HCT116 (cell line): ENCODE data around the gene SVIL. TPM values are rescaled to one million over a fixed set of nuclear protein-coding genes. Genes with fewer than 3 reads are reported as not detected.

Experiments
- ATAC-seq: fragments of 200-7000 bp; cut with Tn5 transposase; 2 replicates; pipeline ENCODE4 v1.9.1; 2020; ENCODE audit warnings: mild to moderate bottlenecking, moderate library complexity
- BruUV-seq: library from RNA; stranded (reverse); fragments of 400-500 nt; replicated peaks from 2 replicates; lab custom pipeline; 2021; lab: Mats Ljungman, UMichigan
- CTCF ChIA-PET: fragments of 300-600 bp; sonication (Branson Sonifier 250); formaldehyde crosslinking; loops from one replicate; lab custom pipeline; 2021; ENCODE audit warnings: antibody characterized with exemption; lab: Charles Lee
- POLR2A ChIA-PET: fragments of 300-600, 350-600 bp; sonication (Branson Sonifier 250); formaldehyde crosslinking; loops from one replicate; lab custom pipeline; 2021; ENCODE audit warnings: antibody characterized with exemption; lab: Charles Lee
- RAD21 ChIA-PET, 2 experiments: fragments of 300-600 bp; sonication (Branson Sonifier 250); formaldehyde crosslinking; loops; one replicate each; lab custom pipeline; 2023; ENCODE audit warnings: low total read pairs in 2 of 2; ENCODE audit not compliant: uncharacterized antibody in 2 of 2, unreplicated experiment in 2 of 2, low non-redundant PET in 1 of 2; lab: Charles Lee
- DNase-seq: peaks from one replicate; pipeline ENCODE4 v3.0.0-alpha.2; 2010; ENCODE audit warnings: low read depth, low spot score
- H2AFZ ChIP-seq: fragments of 200-600 bp; shearing (Covaris generic), sonication (generic); 2 replicates; pipeline ENCODE4 v1.6.1; 2017; ENCODE audit warnings: low read depth, mixed run types, mixed read lengths, antibody characterized with exemption, low read length; ENCODE audit not compliant: poor library complexity, severe bottlenecking
- H3K27ac ChIP-seq: 2 replicates; pipeline ENCODE4 v1.5.1; 2012; ENCODE audit warnings: low read depth, low read length
- H3K27me3 ChIP-seq: fragments of 200-600 bp; sonication (generic); 2 replicates; pipeline ENCODE4 v1.6.1; 2016; ENCODE audit warnings: mixed run types, low read length, mixed read lengths; ENCODE audit not compliant: insufficient read depth
- H3K36me3 ChIP-seq, 2 experiments: fragments of 200-500 bp in 1 of 2; fragments of 200-600 bp in 1 of 2; sonication (Bioruptor generic) in 1 of 2; sonication (generic) in 1 of 2; 2 replicates each; pipeline versions ENCODE4 v1.5.1 to v1.6.1; 2014 to 2016; ENCODE audit warnings: low read length in 2 of 2, inconsistent platforms in 1 of 2, mixed read lengths in 1 of 2, mixed run types in 1 of 2; ENCODE audit not compliant: insufficient read depth in 2 of 2, control insufficient read depth in 1 of 2
- H3K4me1 ChIP-seq, 2 experiments: fragments of 200-600 bp in 1 of 2; sonication (generic) in 1 of 2; 2 replicates each; pipeline versions ENCODE4 v1.5.1 to v1.6.1; 2012 to 2017; ENCODE audit warnings: low read length in 2 of 2, inconsistent platforms in 1 of 2, mild to moderate bottlenecking in 1 of 2, mixed read lengths in 1 of 2, mixed run types in 1 of 2, moderate library complexity in 1 of 2; ENCODE audit not compliant: insufficient read depth in 2 of 2, control insufficient read depth in 1 of 2
- H3K4me2 ChIP-seq: fragments of 200-600 bp; sonication (generic); 2 replicates; pipeline ENCODE4 v1.6.1; 2017; ENCODE audit warnings: mixed run types, low read length, mixed read lengths
- H3K4me3 ChIP-seq, 2 experiments: fragments of 200-600 bp in 1 of 2; sonication (generic) in 1 of 2; replicated peaks in 1 of 2; 2 replicates each; pipeline ENCODE4 v1.5.1; 2011 to 2016; ENCODE audit warnings: low read length in 2 of 2, control low read depth in 1 of 2, low read depth in 1 of 2, mild to moderate bottlenecking in 1 of 2, mixed read lengths in 1 of 2, mixed run types in 1 of 2
- H3K79me2 ChIP-seq: fragments of 200-600 bp; sonication (generic); 2 replicates; pipeline ENCODE4 v1.6.1; 2017; ENCODE audit warnings: mild to moderate bottlenecking, mixed run types, low read length, moderate library complexity, mixed read lengths; ENCODE audit not compliant: insufficient read depth
- H3K9ac ChIP-seq: fragments of 200-600 bp; sonication (generic); 2 replicates; pipeline ENCODE4 v1.6.1; 2016; ENCODE audit warnings: low read length, mixed read lengths
- H3K9me2 ChIP-seq: fragments of 200-600 bp; sonication (generic), shearing (Covaris generic); 2 replicates; pipeline ENCODE4 v1.6.1; 2017; ENCODE audit warnings: mixed run types, mild to moderate bottlenecking, moderate library complexity; ENCODE audit not compliant: insufficient read depth
- H3K9me3 ChIP-seq, 2 experiments: fragments of 200-500 bp in 1 of 2; fragments of 200-600 bp in 1 of 2; sonication (Bioruptor generic) in 1 of 2; sonication (generic) in 1 of 2; 2 replicates each; pipeline ENCODE4 v1.6.1; 2014 to 2017; ENCODE audit warnings: low read length in 2 of 2, mixed read lengths in 2 of 2, inconsistent platforms in 1 of 2, low read depth in 1 of 2, mild to moderate bottlenecking in 1 of 2, mixed run types in 1 of 2, moderate library complexity in 1 of 2; ENCODE audit not compliant: control insufficient read depth in 1 of 2, insufficient read depth in 1 of 2
- H4K20me1 ChIP-seq: fragments of 200-600 bp; sonication (generic), shearing (Covaris generic); 2 replicates; pipeline ENCODE4 v1.6.1; 2017; ENCODE audit warnings: mixed run types, mild to moderate bottlenecking, moderate library complexity; ENCODE audit not compliant: insufficient read depth
- CEBPB ChIP-seq: IDR thresholded peaks from 2 replicates; pipeline ENCODE4 v1.6.1; 2012; ENCODE audit warnings: low read depth
- EGR1 ChIP-seq: IDR thresholded peaks from 2 replicates; pipeline ENCODE4 v1.6.1; 2012; ENCODE audit warnings: low read depth
- EZH2 ChIP-seq: fragments of 200-600 bp; sonication (generic); IDR thresholded peaks from 2 replicates; pipeline ENCODE4 v1.6.1; 2017; ENCODE audit warnings: antibody characterized with exemption, mixed run types
- EZH2phosphoT487 ChIP-seq: fragments of 200-600 bp; IDR thresholded peaks from 2 replicates; pipeline ENCODE4 v1.6.1; 2018; ENCODE audit warnings: antibody characterized with exemption, borderline replicate concordance
- POLR2A ChIP-seq: IDR thresholded peaks from 2 replicates; pipeline ENCODE4 v1.7.0; 2011; ENCODE audit warnings: borderline replicate concordance; ENCODE audit not compliant: insufficient read depth, insufficient read length; ENCODE audit errors: extremely low read depth
- REST ChIP-seq: IDR thresholded peaks from 2 replicates; pipeline ENCODE4 v1.6.1; 2012; ENCODE audit warnings: low read depth
- SIN3A ChIP-seq: IDR thresholded peaks from 2 replicates; pipeline ENCODE4 v1.6.1; 2012; ENCODE audit warnings: low read depth
- SP1 ChIP-seq: IDR thresholded peaks from 2 replicates; pipeline ENCODE4 v1.6.1; 2012; ENCODE audit warnings: low read depth
- TCF7L2 ChIP-seq: IDR thresholded peaks from 2 replicates; pipeline ENCODE4 v1.7.0; 2011; ENCODE audit warnings: borderline replicate concordance, inconsistent platforms; ENCODE audit not compliant: insufficient read depth, insufficient read length; ENCODE audit errors: extremely low read depth
- intact Hi-C: fragments of 100-400 bp; cut with micrococcal nuclease; formaldehyde crosslinking; loops from 2 replicates; pipeline ENCODE4 v1.10.0; 2022
- total RNA-seq: library from RNA; stranded (reverse); gene quantifications from one replicate; pipeline ENCODE4 v1.2.1, GENCODE V29; 2021; ENCODE audit not compliant: unreplicated experiment
- TF ChIP-seq, protein P1 (sequence below): IDR thresholded peaks from 2 replicates; pipeline ENCODE4 v1.6.1; 2012

The SVIL gene
- total RNA-seq, 1 experiment from 2014 or later = 27.0 TPM

GRCh38 chr10:29470843-29471543 is 163.8 kb downstream of the SVIL start:
- H4K20me1 ChIP-seq = no peaks in the 10 kb centered on the region
- no peak for TF ChIP-seq EZH2phosphoT487
- TF ChIP-seq SP1 = no peak
- TF ChIP-seq REST = no peak
- TF ChIP-seq CEBPB = no peak
- TF ChIP-seq, protein P1, sequence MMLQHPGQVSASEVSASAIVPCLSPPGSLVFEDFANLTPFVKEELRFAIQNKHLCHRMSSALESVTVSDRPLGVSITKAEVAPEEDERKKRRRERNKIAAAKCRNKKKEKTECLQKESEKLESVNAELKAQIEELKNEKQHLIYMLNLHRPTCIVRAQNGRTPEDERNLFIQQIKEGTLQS = no peak
- TF ChIP-seq POLR2A = no peak
- TF ChIP-seq EGR1 = no peak
- no peak for TF ChIP-seq TCF7L2
- TF ChIP-seq EZH2 = no peak
- no peak for TF ChIP-seq SIN3A
- TF ChIP-seq, all 23 proteins: peak for 0
- ATAC-seq (no peak), DNase-seq (no peak)
- Histone ChIP-seq H2AFZ (no peak overlapping the region), H3K9me3 (no peaks in the 10 kb centered on the region), H3K4me3 (no peak overlapping the region), H3K9ac (no peak overlapping the region), H3K9me2 (no peaks in the 10 kb centered on the region), H3K79me2 (no peaks in the 10 kb centered on the region), H3K27ac (no peak overlapping the region), H3K36me3 (peaks cover 0 to 4% of the 10 kb centered on the region in 2 experiments; a peak in 1 of 4 replicates), H3K27me3 (no peaks in the 10 kb centered on the region), H3K4me1 (peaks cover 2 to 11% of the 10 kb centered on the region in 2 experiments; a peak in 3 of 4 replicates), H3K4me2 (peak overlapping the region; percentile 19; the same call in 1 of the 2 replicates)
- intact Hi-C loops = no loop called here
- RAD21 ChIA-PET = no interaction called here
- CTCF ChIA-PET = interaction anchor here (1.1 kb wide), 1 partner anchor 25 kb away, joined by 6 read pairs; no protein-coding TSS in a partner anchor
- BruUV-seq = no TSS peak
- POLR2A ChIA-PET = no interaction called here
